Mononuclear cell (primary cell): Measurements from ENCODE around the gene GET3. TPM values are rescaled to one million over a fixed set of nuclear protein-coding genes. Genes with fewer than 3 reads are reported as not detected.

Experiments used
- H3K27me3 ChIP-seq: 2 replicates; pipeline ENCODE4 v1.6.0; 2011; ENCODE audit warnings: low read length, control low read depth; ENCODE audit not compliant: insufficient read depth
- H3K4me1 ChIP-seq: 2 replicates; pipeline ENCODE4 v1.5.1; 2011; ENCODE audit warnings: mild to moderate bottlenecking, low read length, control low read depth; ENCODE audit not compliant: insufficient read depth
- H3K4me3 ChIP-seq: 2 replicates; pipeline ENCODE4 v1.5.1; 2011; ENCODE audit warnings: mild to moderate bottlenecking, low read length, moderate library complexity
- H3K9me3 ChIP-seq: 2 replicates; pipeline ENCODE4 v1.5.1; 2011; ENCODE audit warnings: low read depth, mild to moderate bottlenecking, control low read depth, low read length
- total RNA-seq: library from RNA; depleted of rRNA; stranded (reverse); fragments of >200 nt; gene quantifications from one replicate; pipeline ENCODE4 v1.2.3, GENCODE V29; 2012

Gene GET3
- total RNA-seq, 1 donor = 28.7 TPM

- H3K4me1 ChIP-seq = peaks cover 68% of the 10 kb centered on the region
These were observed 41.0 kb downstream of the GET3 start for GRCh38 chr19:12778017-12778904.

GRCh38 chr19:12778905-12779161 lies 41.5 kb downstream of the GET3 start:
- Histone ChIP-seq H3K9me3 (no peaks in the 10 kb centered on the region), H3K4me3 (no peak overlapping the region), H3K27me3 (no peaks in the 10 kb centered on the region), H3K4me1 (peaks cover 74% of the 10 kb centered on the region)

More at GRCh38 chr19:12778017-12778904, 41.0 kb downstream of the GET3 start:
- H3K27me3 ChIP-seq = no peaks in the 10 kb centered on the region
- no peaks in the 10 kb centered on the region for H3K9me3 ChIP-seq
- peak overlapping the region; percentile 71 for H3K4me3 ChIP-seq

- H3K4me3 ChIP-seq = no peak overlapping the region
- no peaks in the 10 kb centered on the region for H3K9me3 ChIP-seq
- peaks cover 78% of the 10 kb centered on the region for H3K4me1 ChIP-seq
- no peaks in the 10 kb centered on the region for H3K27me3 ChIP-seq
These were observed 42.1 kb downstream of the GET3 start for GRCh38 chr19:12779162-12779993.

GRCh38 chr19:12782174-12782423 lies 44.8 kb downstream of the GET3 start:
- peaks cover 87% of the 10 kb centered on the region for H3K4me1 ChIP-seq
- no peaks in the 10 kb centered on the region for H3K27me3 ChIP-seq
- no peaks in the 10 kb centered on the region for H3K9me3 ChIP-seq
- H3K4me3 ChIP-seq = peak overlapping the region; percentile 38

GRCh38 chr19:12782424-12783290 lies 45.4 kb downstream of the GET3 start:
- H3K9me3 ChIP-seq = no peaks in the 10 kb centered on the region
- no peaks in the 10 kb centered on the region for H3K27me3 ChIP-seq
- peak overlapping the region; percentile 38 for H3K4me3 ChIP-seq
- peaks cover 87% of the 10 kb centered on the region for H3K4me1 ChIP-seq

GRCh38 chr19:12783291-12783848 lies 46.1 kb downstream of the GET3 start:
- H3K27me3 ChIP-seq = no peaks in the 10 kb centered on the region
- no peak overlapping the region for H3K4me3 ChIP-seq
- no peaks in the 10 kb centered on the region for H3K9me3 ChIP-seq
- peaks cover 88% of the 10 kb centered on the region for H3K4me1 ChIP-seq

- H3K4me3 ChIP-seq = no peak overlapping the region
- peaks cover 88% of the 10 kb centered on the region for H3K4me1 ChIP-seq
- no peaks in the 10 kb centered on the region for H3K27me3 ChIP-seq
- no peaks in the 10 kb centered on the region for H3K9me3 ChIP-seq
These were observed 46.6 kb downstream of the GET3 start for GRCh38 chr19:12783849-12784393.

- H3K4me1 ChIP-seq = peaks cover 88% of the 10 kb centered on the region
- no peaks in the 10 kb centered on the region for H3K9me3 ChIP-seq
- no peak overlapping the region for H3K4me3 ChIP-seq
- H3K27me3 ChIP-seq = no peaks in the 10 kb centered on the region
These were observed 47.1 kb downstream of the GET3 start for GRCh38 chr19:12784394-12784870.

GRCh38 chr19:12784871-12785430 lies 47.7 kb downstream of the GET3 start:
- no peaks in the 10 kb centered on the region for H3K9me3 ChIP-seq
- peaks cover 84% of the 10 kb centered on the region for H3K4me1 ChIP-seq
- H3K4me3 ChIP-seq = peak overlapping the region; percentile 25
- no peaks in the 10 kb centered on the region for H3K27me3 ChIP-seq

GRCh38 chr19:12785431-12786031 lies 48.2 kb downstream of the GET3 start:
- Histone ChIP-seq H3K4me3 (peak overlapping the region; percentile 25), H3K27me3 (no peaks in the 10 kb centered on the region), H3K4me1 (peaks cover 86% of the 10 kb centered on the region), H3K9me3 (no peaks in the 10 kb centered on the region)

- H3K4me1 ChIP-seq = peaks cover 89% of the 10 kb centered on the region
- no peaks in the 10 kb centered on the region for H3K27me3 ChIP-seq
- H3K4me3 ChIP-seq = no peak overlapping the region
- no peaks in the 10 kb centered on the region for H3K9me3 ChIP-seq
These were observed 49.0 kb downstream of the GET3 start for GRCh38 chr19:12786141-12786870.

GRCh38 chr19:12786952-12787351 lies 49.7 kb downstream of the GET3 start:
- Histone ChIP-seq H3K9me3 (no peaks in the 10 kb centered on the region), H3K27me3 (no peaks in the 10 kb centered on the region), H3K4me1 (peaks cover 83% of the 10 kb centered on the region), H3K4me3 (no peak overlapping the region)

- Histone ChIP-seq H3K4me1 (peaks cover 79% of the 10 kb centered on the region), H3K9me3 (no peaks in the 10 kb centered on the region), H3K4me3 (no peak overlapping the region), H3K27me3 (no peaks in the 10 kb centered on the region)
These were observed 50.2 kb downstream of the GET3 start for GRCh38 chr19:12787458-12787857.
